ENCODE data around the gene LYRM7.

The LYRM7 gene

GRCh38 chr5:131180407-131180806 lies 9.7 kb downstream of the LYRM7 start:
- no peak overlapping the region for H3K27ac ChIP-seq (ENCODE audit: extremely low read depth, low read depth, low read length)
- ChIA-PET CTCF (no interaction called here), POLR2A (interaction anchor here (0.7 kb wide), 1 partner anchor 317 kb away, joined by 3 read pairs; no protein-coding TSS in a partner anchor)
- H3K4me3 ChIP-seq (ENCODE audit: low read depth, low read length) = no peak overlapping the region
- peaks cover 0 to 3% of the 10 kb centered on the region in 2 experiments; a peak in 2 of 3 replicates for H3K36me3 ChIP-seq (ENCODE audit: control insufficient read depth in 2 of 2, insufficient read depth in 1 of 2, low read length in 2 of 2)
- TF ChIP-seq, protein P1, sequence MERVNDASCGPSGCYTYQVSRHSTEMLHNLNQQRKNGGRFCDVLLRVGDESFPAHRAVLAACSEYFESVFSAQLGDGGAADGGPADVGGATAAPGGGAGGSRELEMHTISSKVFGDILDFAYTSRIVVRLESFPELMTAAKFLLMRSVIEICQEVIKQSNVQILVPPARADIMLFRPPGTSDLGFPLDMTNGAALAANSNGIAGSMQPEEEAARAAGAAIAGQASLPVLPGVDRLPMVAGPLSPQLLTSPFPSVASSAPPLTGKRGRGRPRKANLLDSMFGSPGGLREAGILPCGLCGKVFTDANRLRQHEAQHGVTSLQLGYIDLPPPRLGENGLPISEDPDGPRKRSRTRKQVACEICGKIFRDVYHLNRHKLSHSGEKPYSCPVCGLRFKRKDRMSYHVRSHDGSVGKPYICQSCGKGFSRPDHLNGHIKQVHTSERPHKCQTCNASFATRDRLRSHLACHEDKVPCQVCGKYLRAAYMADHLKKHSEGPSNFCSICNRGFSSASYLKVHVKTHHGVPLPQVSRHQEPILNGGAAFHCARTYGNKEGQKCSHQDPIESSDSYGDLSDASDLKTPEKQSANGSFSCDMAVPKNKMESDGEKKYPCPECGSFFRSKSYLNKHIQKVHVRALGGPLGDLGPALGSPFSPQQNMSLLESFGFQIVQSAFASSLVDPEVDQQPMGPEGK (tag by site-specific recombination; IDR thresholded peaks at IDR 0.05) = no peak
- no peak for TF ChIP-seq ZNF571 (tag by site-specific recombination; IDR thresholded peaks at IDR 0.05)
- no peak for TF ChIP-seq TRIM28 (IDR thresholded peaks at IDR 0.05; ENCODE audit: borderline replicate concordance, low read length)
- no peak for TF ChIP-seq MYNN (tag by site-specific recombination; IDR thresholded peaks at IDR 0.05; ENCODE audit: borderline replicate concordance)
- no peak for TF ChIP-seq ZNF416 (tag by site-specific recombination; IDR thresholded peaks at IDR 0.05)
- TF ChIP-seq ZFP3 (tag by site-specific recombination; IDR thresholded peaks at IDR 0.05; ENCODE audit: low read depth) = no peak
- TF ChIP-seq, protein P2, sequence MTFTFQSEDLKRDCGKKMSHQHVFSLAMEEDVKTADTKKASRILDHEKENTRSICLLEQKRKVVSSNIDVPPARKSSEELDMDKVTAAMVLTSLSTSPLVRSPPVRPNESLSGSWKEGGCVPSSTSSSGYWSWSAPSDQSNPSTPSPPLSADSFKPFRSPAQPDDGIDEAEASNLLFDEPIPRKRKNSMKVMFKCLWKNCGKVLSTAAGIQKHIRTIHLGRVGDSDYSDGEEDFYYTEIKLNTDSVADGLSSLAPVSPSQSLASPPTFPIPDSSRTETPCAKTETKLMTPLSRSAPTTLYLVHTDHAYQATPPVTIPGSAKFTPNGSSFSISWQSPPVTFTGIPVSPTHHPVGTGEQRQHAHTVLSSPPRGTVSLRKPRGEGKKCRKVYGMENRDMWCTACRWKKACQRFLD (tag by site-specific recombination; IDR thresholded peaks at IDR 0.05) = no peak
- TF ChIP-seq ZNF184 (tag by site-specific recombination; IDR thresholded peaks at IDR 0.05) = no peak
- TF ChIP-seq ZXDB (tag by site-specific recombination; IDR thresholded peaks at IDR 0.05) = no peak
- TF ChIP-seq ZNF560 (tag by site-specific recombination; IDR thresholded peaks at IDR 0.05; ENCODE audit: borderline replicate concordance) = no peak
- no peaks in the 10 kb centered on the region for H3K9me3 ChIP-seq (ENCODE audit: control insufficient read depth, insufficient read depth, low read depth, low read length)
- H3K4me1 ChIP-seq (ENCODE audit: control insufficient read depth, insufficient read depth, low read length) = no peaks in the 10 kb centered on the region

- Histone ChIP-seq H3K27ac (ENCODE audit: extremely low read depth, low read depth, low read length) (no peak overlapping the region), H3K4me3 (ENCODE audit: low read depth, low read length) (no peak overlapping the region), H3K36me3 (ENCODE audit: control insufficient read depth in 2 of 2, insufficient read depth in 1 of 2, low read length in 2 of 2) (peaks cover 3 to 5% of the 10 kb centered on the region in 2 experiments), H3K9me3 (ENCODE audit: control insufficient read depth, insufficient read depth, low read depth, low read length) (no peaks in the 10 kb centered on the region), H3K4me1 (ENCODE audit: control insufficient read depth, insufficient read depth, low read length) (no peaks in the 10 kb centered on the region)
- CTCF ChIA-PET = interaction anchor here (1.1 kb wide), 1 partner anchor 82 kb away, joined by 3 read pairs; no protein-coding TSS in a partner anchor
- no peak for TF ChIP-seq CTCF (tag by site-specific recombination; IDR thresholded peaks at IDR 0.05)
- TF ChIP-seq ZSCAN16 (tag by site-specific recombination; IDR thresholded peaks at IDR 0.05) = no peak
- no peak for TF ChIP-seq GFI1B (tag by site-specific recombination; IDR thresholded peaks at IDR 0.05)
- TF ChIP-seq, protein P2 (tag by site-specific recombination; IDR thresholded peaks at IDR 0.05) = no peak
- TF ChIP-seq ZBTB10 (tag by site-specific recombination; IDR thresholded peaks at IDR 0.05) = no peak
- TF ChIP-seq KLF7 (tag by site-specific recombination; IDR thresholded peaks at IDR 0.05; ENCODE audit: borderline replicate concordance) = no peak
- no peak for TF ChIP-seq OSR2 (tag by site-specific recombination; IDR thresholded peaks at IDR 0.05)
- POLR2A ChIA-PET = no interaction called here
These were observed 12.1 kb downstream of the LYRM7 start for GRCh38 chr5:131182839-131183238.
